Mesenchymal stem cell (in vitro differentiated cells and primary cell): ENCODE data around the gene CAMSAP2.

Source experiments
- DNase-seq: peaks from one replicate; pipeline ENCODE4 v3.0.0-alpha.2; 2013
- H2AFZ ChIP-seq: one replicate; pipeline ENCODE4 v1.6.1; 2013; ENCODE audit warnings: low read depth, mild to moderate bottlenecking, control low read depth, inconsistent platforms, low read length, moderate library complexity
- H2AK5ac ChIP-seq: 2 replicates; pipeline ENCODE4 v1.6.1; 2013; ENCODE audit warnings: low read length, moderate library complexity, mild to moderate bottlenecking, inconsistent platforms; ENCODE audit not compliant: severe bottlenecking
- H2BK120ac ChIP-seq: one replicate; pipeline ENCODE4 v1.6.1; 2013; ENCODE audit warnings: low read depth, mild to moderate bottlenecking, inconsistent platforms, low read length, moderate library complexity
- H2BK12ac ChIP-seq, 2 experiments: one replicate each; pipeline ENCODE4 v1.6.1; 2013; ENCODE audit warnings: inconsistent platforms in 2 of 2, low read length in 2 of 2, mild to moderate bottlenecking in 2 of 2, moderate library complexity in 2 of 2, control low read depth in 1 of 2
- H2BK15ac ChIP-seq: one replicate; pipeline ENCODE4 v1.6.1; 2013; ENCODE audit warnings: mild to moderate bottlenecking, low read depth, inconsistent platforms; ENCODE audit not compliant: poor library complexity, severe bottlenecking
- H2BK5ac ChIP-seq: 2 replicates; pipeline ENCODE4 v1.6.1; 2013; ENCODE audit warnings: low read depth, mild to moderate bottlenecking, low read length, control low read depth, inconsistent platforms; ENCODE audit not compliant: poor library complexity, severe bottlenecking
- H3K14ac ChIP-seq, 2 experiments: one replicate each; pipeline ENCODE4 v1.6.1; 2013; ENCODE audit warnings: inconsistent platforms in 2 of 2, low read length in 2 of 2, control low read depth in 1 of 2, mild to moderate bottlenecking in 1 of 2, moderate library complexity in 1 of 2
- H3K18ac ChIP-seq, 2 experiments: one replicate each; pipeline ENCODE4 v1.6.1; 2013; ENCODE audit warnings: inconsistent platforms in 2 of 2, low read length in 2 of 2, control low read depth in 1 of 2, low read depth in 1 of 2, mild to moderate bottlenecking in 1 of 2
- H3K23ac ChIP-seq, 2 experiments: one replicate each; pipeline ENCODE4 v1.6.1; 2013; ENCODE audit warnings: inconsistent platforms in 2 of 2, low read length in 2 of 2, mild to moderate bottlenecking in 2 of 2, moderate library complexity in 2 of 2, control low read depth in 1 of 2
- H3K27ac ChIP-seq: 2 replicates; pipeline ENCODE4 v1.5.1; 2013; ENCODE audit warnings: mild to moderate bottlenecking, moderate library complexity, low read length, control low read depth, inconsistent platforms; ENCODE audit not compliant: poor library complexity, severe bottlenecking
- H3K27me3 ChIP-seq, 2 experiments: 2 replicates each; pipeline versions ENCODE4 v1.6.1 to v1.7.0; 2013; ENCODE audit warnings: low read length in 2 of 2, mild to moderate bottlenecking in 2 of 2, moderate library complexity in 2 of 2, control low read depth in 1 of 2, inconsistent platforms in 1 of 2; ENCODE audit not compliant: control insufficient read depth in 1 of 2, insufficient read depth in 1 of 2
- H3K36me3 ChIP-seq, 2 experiments: 2 replicates each; pipeline versions ENCODE4 v1.6.1 to v1.7.0; 2013; ENCODE audit warnings: low read length in 2 of 2, control low read depth in 1 of 2, inconsistent platforms in 1 of 2, low read depth in 1 of 2, mild to moderate bottlenecking in 1 of 2; ENCODE audit not compliant: insufficient read depth in 2 of 2, control insufficient read depth in 1 of 2
- H3K4ac ChIP-seq, 2 experiments: one replicate each; pipeline ENCODE4 v1.6.1; 2013; ENCODE audit warnings: inconsistent platforms in 2 of 2, low read length in 2 of 2, mild to moderate bottlenecking in 2 of 2, moderate library complexity in 2 of 2, control low read depth in 1 of 2, low read depth in 1 of 2
- H3K4me1 ChIP-seq: 2 replicates; pipeline ENCODE4 v1.6.1; 2013; ENCODE audit warnings: low read depth, low read length, control low read depth; ENCODE audit not compliant: control insufficient read depth, insufficient read depth
- H3K4me2 ChIP-seq: 2 replicates; pipeline ENCODE4 v1.6.1; 2013; ENCODE audit warnings: low read length, mild to moderate bottlenecking, inconsistent platforms; ENCODE audit not compliant: poor library complexity, severe bottlenecking
- H3K4me3 ChIP-seq, 2 experiments: 2 replicates each; pipeline versions ENCODE4 v1.5.1 to v1.7.0; 2013; ENCODE audit warnings: low read length in 2 of 2, mild to moderate bottlenecking in 2 of 2, control low read depth in 1 of 2, low read depth in 1 of 2; ENCODE audit not compliant: insufficient read depth in 1 of 2
- H3K79me1 ChIP-seq: replicated peaks from 2 replicates; pipeline ENCODE4 v1.6.1; 2013; ENCODE audit warnings: mild to moderate bottlenecking, control low read depth, low read length, inconsistent platforms; ENCODE audit not compliant: poor library complexity, severe bottlenecking
- H3K9ac ChIP-seq: 2 replicates; pipeline ENCODE4 v1.7.0; 2013; ENCODE audit warnings: mild to moderate bottlenecking, low read length, moderate library complexity
- H3K9me3 ChIP-seq: 2 replicates; pipeline ENCODE4 v1.7.0; 2013; ENCODE audit warnings: mild to moderate bottlenecking, low read length; ENCODE audit not compliant: control insufficient read depth
- H4K8ac ChIP-seq: one replicate; pipeline ENCODE4 v1.6.1; 2013; ENCODE audit warnings: inconsistent platforms, mild to moderate bottlenecking, low read length, moderate library complexity
- H4K91ac ChIP-seq: one replicate; pipeline ENCODE4 v1.6.1; 2013; ENCODE audit warnings: mild to moderate bottlenecking, low read length, inconsistent platforms
- WGBS: methylation state at CpG from one replicate; pipeline ENCODE4 v1.1.7; 2013; ENCODE audit warnings: mixed read lengths; 5-methylcytosine and 5-hydroxymethylcytosine counted together

CAMSAP2 gene

GRCh38 chr1:200872446-200873115, 133.9 kb downstream of the CAMSAP2 start, which contains the start of gene GPR25:
Gene GPR25 (plus strand): TSS chr1:200872981. CDS start chr1:200873038, 57 bp downstream.
- H4K8ac ChIP-seq = no peak within 1 kb of the TSS
- no peak within 1 kb of the TSS for H3K23ac ChIP-seq
- H3K27me3 ChIP-seq = peaks cover 8 to 79% of the 10 kb centered on the region in 2 experiments
- no peak within 1 kb of the TSS for H2AFZ ChIP-seq
- no peak within 1 kb of the TSS for H2AK5ac ChIP-seq
- peaks cover 1% of the 10 kb centered on the region for H3K4me1 ChIP-seq
- DNase-seq = no peak
- H2BK12ac ChIP-seq = no peak within 1 kb of the TSS
- no peak within 1 kb of the TSS for H3K9ac ChIP-seq
- no peak within 1 kb of the TSS for H2BK5ac ChIP-seq
- no peak within 1 kb of the TSS for H4K91ac ChIP-seq
- no peaks in the 10 kb centered on the region for H3K9me3 ChIP-seq
- no peaks in the 10 kb centered on the region for H3K79me1 ChIP-seq
- no peak within 1 kb of the TSS for H3K27ac ChIP-seq
- WGBS = 94% methylated on average over 21 of the region's 23 CpGs
- H3K4me2 ChIP-seq = no peak within 1 kb of the TSS
- H3K4me3 ChIP-seq = peak within 1 kb of the TSS in 1 of 2 experiments; percentile 56
- H2BK120ac ChIP-seq = no peak within 1 kb of the TSS
- peak within 1 kb of the TSS in 1 of 2 experiments; percentile 30 for H3K18ac ChIP-seq
- H3K4ac ChIP-seq = no peak within 1 kb of the TSS
- H3K14ac ChIP-seq = peak within 1 kb of the TSS in 1 of 2 experiments; percentile 18
- no peak within 1 kb of the TSS for H2BK15ac ChIP-seq
- H3K36me3 ChIP-seq = peaks cover 0 to 8% of the 10 kb centered on the region in 2 experiments

GRCh38 chr1:200873116-200873670, 134.5 kb downstream of the CAMSAP2 start:
- no peak overlapping the region for H2AFZ ChIP-seq
- H2AK5ac ChIP-seq = no peak overlapping the region
- H3K4me1 ChIP-seq = peaks cover 2% of the 10 kb centered on the region
- H2BK5ac ChIP-seq = no peak overlapping the region
- H4K8ac ChIP-seq = no peak overlapping the region
- peak overlapping the region in 1 of 2 experiments; percentile 56 for H3K4me3 ChIP-seq
- H3K4me2 ChIP-seq = no peak overlapping the region
- WGBS = 96% methylated on average over 61 of the region's 61 CpGs
- H3K18ac ChIP-seq = no peak overlapping the region
- H3K9me3 ChIP-seq = no peaks in the 10 kb centered on the region
- no peak overlapping the region for H3K4ac ChIP-seq
- H3K27ac ChIP-seq = no peak overlapping the region
- no peak overlapping the region for H3K23ac ChIP-seq
- H3K14ac ChIP-seq = no peak overlapping the region
- H2BK15ac ChIP-seq = no peak overlapping the region
- no peak overlapping the region for H4K91ac ChIP-seq
- H2BK12ac ChIP-seq = no peak overlapping the region
- H3K27me3 ChIP-seq = peaks cover 11 to 83% of the 10 kb centered on the region in 2 experiments
- no peak overlapping the region for H3K9ac ChIP-seq
- H3K79me1 ChIP-seq = no peaks in the 10 kb centered on the region
- peaks cover 0 to 8% of the 10 kb centered on the region in 2 experiments for H3K36me3 ChIP-seq
- H2BK120ac ChIP-seq = no peak overlapping the region
- no peak for DNase-seq

DNA sequence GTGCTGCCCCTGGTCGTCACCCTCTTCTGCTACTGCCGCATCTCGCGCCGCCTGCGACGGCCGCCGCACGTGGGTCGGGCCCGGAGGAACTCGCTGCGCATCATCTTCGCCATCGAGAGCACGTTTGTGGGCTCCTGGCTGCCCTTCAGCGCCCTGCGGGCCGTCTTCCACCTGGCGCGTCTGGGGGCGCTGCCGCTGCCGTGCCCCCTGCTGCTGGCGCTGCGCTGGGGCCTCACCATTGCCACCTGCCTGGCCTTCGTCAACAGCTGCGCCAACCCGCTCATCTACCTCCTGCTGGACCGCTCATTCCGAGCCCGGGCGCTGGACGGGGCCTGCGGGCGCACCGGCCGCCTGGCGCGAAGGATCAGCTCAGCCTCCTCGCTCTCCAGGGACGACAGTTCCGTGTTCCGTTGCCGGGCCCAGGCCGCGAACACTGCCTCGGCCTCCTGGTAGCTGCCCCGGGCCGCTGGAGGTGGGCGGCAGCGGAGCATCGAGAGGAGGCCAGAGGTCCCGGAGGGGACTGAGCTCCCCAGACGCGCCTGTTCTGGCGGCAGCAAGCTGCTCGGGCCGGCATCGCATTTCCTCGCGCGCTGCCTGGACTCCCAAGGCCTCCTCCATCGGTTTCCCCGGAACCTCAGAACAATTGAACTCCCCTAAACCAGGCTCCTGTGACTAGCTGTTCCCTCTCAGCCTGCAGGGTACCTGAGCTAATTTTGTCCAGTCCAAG, 135.1 kb downstream of the CAMSAP2 start:
- H2BK15ac ChIP-seq = no peak overlapping the region
- no peak overlapping the region for H3K18ac ChIP-seq
- no peak overlapping the region for H4K91ac ChIP-seq
- no peaks in the 10 kb centered on the region for H3K9me3 ChIP-seq
- WGBS = 96% methylated on average over 63 of the region's 66 CpGs
- H3K23ac ChIP-seq = no peak overlapping the region
- peaks cover 11 to 88% of the 10 kb centered on the region in 2 experiments for H3K27me3 ChIP-seq
- H2AK5ac ChIP-seq = no peak overlapping the region
- H3K4ac ChIP-seq = no peak overlapping the region
- peak overlapping the region in 1 of 2 experiments; percentile 18 for H3K14ac ChIP-seq
- peaks cover 3% of the 10 kb centered on the region for H3K4me1 ChIP-seq
- H3K79me1 ChIP-seq = no peaks in the 10 kb centered on the region
- peak overlapping the region in 1 of 2 experiments; percentile 56 for H3K4me3 ChIP-seq
- H2AFZ ChIP-seq = no peak overlapping the region
- H3K9ac ChIP-seq = no peak overlapping the region
- DNase-seq = no peak
- H3K4me2 ChIP-seq = no peak overlapping the region
- H3K27ac ChIP-seq = no peak overlapping the region
- H4K8ac ChIP-seq = no peak overlapping the region
- H2BK12ac ChIP-seq = no peak overlapping the region
- no peak overlapping the region for H2BK5ac ChIP-seq
- H3K36me3 ChIP-seq = peaks cover 0 to 8% of the 10 kb centered on the region in 2 experiments
- no peak overlapping the region for H2BK120ac ChIP-seq

DNA sequence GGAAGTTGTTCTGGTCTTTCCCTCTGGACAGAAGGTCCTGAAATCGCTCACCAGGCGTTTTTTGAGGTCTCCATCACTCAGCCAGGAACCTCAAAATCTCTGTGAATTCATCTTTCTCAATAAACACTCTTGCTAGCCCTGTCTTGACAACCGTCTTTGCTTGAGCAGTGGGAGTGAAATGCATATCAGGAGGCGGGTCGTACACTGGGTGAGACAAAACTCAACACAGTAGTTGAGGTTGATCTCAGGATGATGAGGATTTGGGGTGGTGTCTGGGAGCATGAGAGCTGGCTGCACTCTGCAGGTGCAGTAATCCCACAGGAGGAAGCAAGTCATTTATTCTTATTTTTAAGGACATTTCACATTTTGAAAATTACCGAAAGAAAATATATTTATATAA, 136.0 kb downstream of the CAMSAP2 start:
- H3K4me1 ChIP-seq = peaks cover 3% of the 10 kb centered on the region
- H3K4ac ChIP-seq = no peak overlapping the region

More for the DNA sequence above, 136.0 kb downstream of the CAMSAP2 start:
- Histone ChIP-seq H4K91ac (no peak overlapping the region), H3K27ac (no peak overlapping the region), H2BK5ac (no peak overlapping the region), H3K27me3 (peaks cover 11 to 86% of the 10 kb centered on the region in 2 experiments), H3K4me3 (no peak overlapping the region), H4K8ac (no peak overlapping the region), H3K9me3 (no peaks in the 10 kb centered on the region), H2AK5ac (no peak overlapping the region), H3K23ac (no peak overlapping the region), H3K14ac (no peak overlapping the region), H3K4me2 (no peak overlapping the region), H3K9ac (no peak overlapping the region), H2BK12ac (no peak overlapping the region), H2BK120ac (no peak overlapping the region), H3K79me1 (no peaks in the 10 kb centered on the region), H3K18ac (no peak overlapping the region), H2AFZ (no peak overlapping the region), H2BK15ac (no peak overlapping the region), H3K36me3 (peaks cover 0 to 8% of the 10 kb centered on the region in 2 experiments)
- 74% methylated on average over 5 of the region's 6 CpGs for WGBS
- DNase-seq = no peak
